Cardiac fibroblast (primary cell): Measurements from ENCODE around the gene RARB.

ENCODE experiments used
- DNase-seq, 2 donors: peaks; one replicate each; pipeline versions ENCODE4 v3.0.0 to v3.0.0-alpha.2; 2010; ENCODE audit warnings: low read depth in 2 of 2
- H3K4me3 ChIP-seq, 2 donors: replicated peaks in 1 of 2; 1 replicate in 1 of 2; 2 replicates in 1 of 2; pipeline ENCODE4 v1.5.1; 2011; ENCODE audit warnings: low read depth in 2 of 2, low read length in 2 of 2, mild to moderate bottlenecking in 2 of 2, moderate library complexity in 1 of 2
- CTCF ChIP-seq: IDR thresholded peaks from one replicate; pipeline ENCODE4 v1.5.1; 2011; ENCODE audit warnings: low read depth, mild to moderate bottlenecking, low read length, inconsistent platforms

Gene RARB

GRCh38 chr3:25547103-25547502, 119.0 kb downstream of the RARB start:
- no peak for TF ChIP-seq CTCF
- no peak overlapping the region for H3K4me3 ChIP-seq
- DNase-seq: no peak

GRCh38 chr3:25547943-25548674, 120.0 kb downstream of the RARB start:
- peak in 1 of 2 donors; percentile 69 for DNase-seq

GRCh38 chr3:25548836-25549235, 120.8 kb downstream of the RARB start:
- peak in 1 of 2 donors; percentile 66 for DNase-seq
- no peak overlapping the region for H3K4me3 ChIP-seq
- TF ChIP-seq CTCF: no peak

More at GRCh38 chr3:25547943-25548674, 120.0 kb downstream of the RARB start:
- TF ChIP-seq CTCF: no peak
- no peak overlapping the region for H3K4me3 ChIP-seq

GRCh38 chr3:25552251-25552650, 124.2 kb downstream of the RARB start:
- DNase-seq: no peak
- H3K4me3 ChIP-seq: no peak overlapping the region
- no peak for TF ChIP-seq CTCF

GRCh38 chr3:25554376-25554775, 126.3 kb downstream of the RARB start:
- no peak for TF ChIP-seq CTCF
- H3K4me3 ChIP-seq: no peak overlapping the region
- DNase-seq: no peak

DNA sequence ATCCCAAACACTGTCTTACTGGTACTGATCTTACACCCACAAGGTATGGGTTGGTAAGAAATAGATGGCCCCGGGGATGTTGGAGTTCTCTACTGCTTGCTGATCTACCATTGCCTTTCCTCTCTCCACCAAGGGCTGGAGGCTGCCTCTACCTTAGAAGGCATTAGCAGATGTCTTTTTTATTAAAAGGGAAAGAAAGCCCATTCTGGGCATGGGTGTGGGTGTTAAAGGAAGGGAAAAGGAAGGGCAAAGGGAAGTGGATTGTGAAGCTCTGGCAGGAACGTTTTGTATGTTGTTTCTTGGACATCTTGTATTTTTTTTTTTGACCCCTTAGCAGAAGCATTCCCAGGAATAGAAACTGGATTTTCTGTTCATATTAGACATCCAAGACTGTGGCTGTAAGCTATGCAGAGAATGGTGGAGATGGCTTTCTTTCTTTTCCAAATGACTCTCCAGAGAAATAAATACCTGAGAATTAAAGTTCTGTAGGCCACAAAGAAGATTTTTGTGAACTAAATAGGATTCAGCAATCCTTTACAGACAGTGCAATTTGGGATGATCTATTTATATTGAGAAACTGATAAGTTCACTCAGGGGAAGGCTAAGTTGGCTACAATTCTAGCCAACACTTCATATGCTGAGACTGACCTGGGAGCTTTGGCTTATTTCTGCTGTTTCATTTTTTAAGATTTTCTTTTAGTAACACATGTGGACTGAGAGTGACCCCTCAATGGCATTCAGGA, 127.8 kb downstream of the RARB start:
- no peak for DNase-seq
- TF ChIP-seq CTCF: no peak
- H3K4me3 ChIP-seq: no peak overlapping the region
